Measurements from ENCODE around the gene TXN. TPM values are rescaled to one million over a fixed set of nuclear protein-coding genes. Genes with fewer than 3 reads are reported as not detected.

The TXN gene
- total RNA-seq, 5 donors from 2014 or later (not counting 1 experiment from before 2014, with no cell fraction given), result 38.3 to 63.4 (median 47.9) TPM

GRCh38 chr9:110288503-110288902 lies 32.2 kb upstream of the TXN start:
- peaks cover 0 to 4% of the 10 kb centered on the region in 2 donors for H3K27me3 Mint-ChIP-seq
- ChIA-PET POLR2A (no interaction called here), CTCF (no interaction called here)
- Histone ChIP-seq H3K4me3 (ENCODE audit: control insufficient read depth in 1 of 2, extremely low read depth in 1 of 2, low read length in 1 of 2) (no peak overlapping the region), H3K36me3 (ENCODE audit: control insufficient read depth in 2 of 2, extremely low read depth in 1 of 2, insufficient read depth in 1 of 2, low read length in 1 of 2) (no peaks in the 10 kb centered on the region), H3K4me1 (ENCODE audit: control insufficient read depth in 1 of 2, extremely low read depth in 1 of 2, insufficient read depth in 2 of 2, low read length in 2 of 2) (no peaks in the 10 kb centered on the region), H3K27ac (ENCODE audit: low read length) (no peak overlapping the region), H3K9me3 (no peaks in the 10 kb centered on the region), H3K27me3 (replicated peaks in 1 of 2; ENCODE audit: control insufficient read depth in 2 of 2, extremely low read depth in 1 of 2, insufficient read depth in 2 of 2, low read length in 1 of 2) (no peaks in the 10 kb centered on the region)
- H3K27ac Mint-ChIP-seq, result no peak overlapping the region
- H3K4me3 Mint-ChIP-seq, result no peak overlapping the region
- H3K36me3 Mint-ChIP-seq, result no peaks in the 10 kb centered on the region
- no peak for DNase-seq
- WGBS (ENCODE audit: insufficient coverage), result no CpG with 5 or more reads among the region's 4 CpGs
- H3K4me1 Mint-ChIP-seq, result no peaks in the 10 kb centered on the region
- H3K9me3 Mint-ChIP-seq, result no peaks in the 10 kb centered on the region
- ATAC-seq (replicated peaks in 1 of 4), result no peak

- Mint-ChIP-seq H3K36me3 (no peaks in the 10 kb centered on the region), H3K4me3 (no peak overlapping the region), H3K27me3 (peaks cover 3 to 5% of the 10 kb centered on the region in 2 donors), H3K9me3 (no peaks in the 10 kb centered on the region), H3K4me1 (no peaks in the 10 kb centered on the region), H3K27ac (no peak overlapping the region)
- Histone ChIP-seq H3K4me3 (ENCODE audit: control insufficient read depth in 1 of 2, extremely low read depth in 1 of 2, low read length in 1 of 2) (no peak overlapping the region), H3K36me3 (ENCODE audit: control insufficient read depth in 2 of 2, extremely low read depth in 1 of 2, insufficient read depth in 1 of 2, low read length in 1 of 2) (no peaks in the 10 kb centered on the region), H3K9me3 (no peaks in the 10 kb centered on the region), H3K27me3 (replicated peaks in 1 of 2; ENCODE audit: control insufficient read depth in 2 of 2, extremely low read depth in 1 of 2, insufficient read depth in 2 of 2, low read length in 1 of 2) (peaks cover 0 to 6% of the 10 kb centered on the region in 2 experiments), H3K4me1 (ENCODE audit: control insufficient read depth in 1 of 2, extremely low read depth in 1 of 2, insufficient read depth in 2 of 2, low read length in 2 of 2) (no peaks in the 10 kb centered on the region), H3K27ac (ENCODE audit: low read length) (no peak overlapping the region)
- no peak for ATAC-seq (replicated peaks in 1 of 4)
- CTCF ChIA-PET, result no interaction called here
- no peak for DNase-seq
- WGBS (ENCODE audit: insufficient coverage), result no CpG with 5 or more reads among the region's 6 CpGs
- POLR2A ChIA-PET, result no interaction called here
These were observed 31.0 kb upstream of the TXN start for GRCh38 chr9:110287289-110287680.

GRCh38 chr9:110284211-110284844 lies 28.0 kb upstream of the TXN start:
- POLR2A ChIA-PET, result no interaction called here
- DNase-seq, result no peak
- H3K4me3 ChIP-seq (ENCODE audit: control insufficient read depth in 1 of 2, extremely low read depth in 1 of 2, low read length in 1 of 2), result no peak overlapping the region
- CTCF ChIA-PET, result interaction anchor here in 1 of 2 donors (0.6 to 0.7 kb wide), 2 partner anchors 12 to 149 kb away, joined by 3 to 5 read pairs; no protein-coding TSS in a partner anchor
- Mint-ChIP-seq H3K36me3 (no peaks in the 10 kb centered on the region), H3K4me1 (no peaks in the 10 kb centered on the region), H3K4me3 (no peak overlapping the region), H3K27me3 (peaks cover 6 to 7% of the 10 kb centered on the region in 2 donors), H3K9me3 (no peaks in the 10 kb centered on the region), H3K27ac (no peak overlapping the region)
- no peaks in the 10 kb centered on the region for H3K4me1 ChIP-seq (ENCODE audit: control insufficient read depth in 1 of 2, extremely low read depth in 1 of 2, insufficient read depth in 2 of 2, low read length in 2 of 2)
- no peaks in the 10 kb centered on the region for H3K36me3 ChIP-seq (ENCODE audit: control insufficient read depth in 2 of 2, extremely low read depth in 1 of 2, insufficient read depth in 1 of 2, low read length in 1 of 2)
- no peaks in the 10 kb centered on the region for H3K9me3 ChIP-seq
- ATAC-seq (replicated peaks in 1 of 4), result no peak
- no peak overlapping the region for H3K27ac ChIP-seq (ENCODE audit: low read length)
- peaks cover 0 to 9% of the 10 kb centered on the region in 2 experiments for H3K27me3 ChIP-seq (replicated peaks in 1 of 2; ENCODE audit: control insufficient read depth in 2 of 2, extremely low read depth in 1 of 2, insufficient read depth in 2 of 2, low read length in 1 of 2)
- WGBS (ENCODE audit: insufficient coverage), result 90% methylated on average over 2 of the region's 6 CpGs

- DNase-seq, result no peak
- H3K27ac Mint-ChIP-seq, result no peak overlapping the region
- CTCF ChIA-PET, result interaction anchor here in 1 of 2 donors (0.6 to 0.7 kb wide), 2 partner anchors 12 to 149 kb away, joined by 3 to 5 read pairs; no protein-coding TSS in a partner anchor
- Histone ChIP-seq H3K36me3 (ENCODE audit: control insufficient read depth in 2 of 2, extremely low read depth in 1 of 2, insufficient read depth in 1 of 2, low read length in 1 of 2) (no peaks in the 10 kb centered on the region), H3K27ac (ENCODE audit: low read length) (no peak overlapping the region), H3K9me3 (no peaks in the 10 kb centered on the region), H3K27me3 (replicated peaks in 1 of 2; ENCODE audit: control insufficient read depth in 2 of 2, extremely low read depth in 1 of 2, insufficient read depth in 2 of 2, low read length in 1 of 2) (peaks cover 0 to 9% of the 10 kb centered on the region in 2 experiments), H3K4me3 (ENCODE audit: control insufficient read depth in 1 of 2, extremely low read depth in 1 of 2, low read length in 1 of 2) (no peak overlapping the region), H3K4me1 (ENCODE audit: control insufficient read depth in 1 of 2, extremely low read depth in 1 of 2, insufficient read depth in 2 of 2, low read length in 2 of 2) (no peaks in the 10 kb centered on the region)
- no peaks in the 10 kb centered on the region for H3K4me1 Mint-ChIP-seq
- POLR2A ChIA-PET, result no interaction called here
- peaks cover 7 to 9% of the 10 kb centered on the region in 2 donors for H3K27me3 Mint-ChIP-seq
- no peaks in the 10 kb centered on the region for H3K9me3 Mint-ChIP-seq
- no CpG with 5 or more reads among the region's 1 CpG for WGBS (ENCODE audit: insufficient coverage)
- H3K36me3 Mint-ChIP-seq, result no peaks in the 10 kb centered on the region
- ATAC-seq (replicated peaks in 1 of 4), result no peak
- no peak overlapping the region for H3K4me3 Mint-ChIP-seq
These were observed 27.4 kb upstream of the TXN start for GRCh38 chr9:110283751-110284150.

DNA sequence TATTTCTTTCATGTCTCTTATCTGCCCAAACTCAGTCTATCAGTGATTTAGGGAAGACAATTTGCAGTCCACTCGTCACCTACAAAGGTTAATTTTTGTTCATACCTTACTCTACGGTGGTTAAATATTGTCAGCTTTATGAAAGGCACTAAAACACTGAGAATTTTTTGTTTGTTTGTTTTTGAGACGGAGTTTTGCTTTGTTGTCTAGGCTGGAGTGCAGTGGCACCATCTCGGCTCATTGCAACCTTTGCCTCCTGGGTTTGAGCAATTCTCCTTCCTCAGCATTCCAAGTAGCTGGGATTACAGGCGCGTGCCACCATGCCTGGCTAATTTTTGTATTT lies 26.4 kb upstream of the TXN start:
- H3K27ac ChIP-seq (ENCODE audit: low read length), result no peak overlapping the region
- Mint-ChIP-seq H3K27me3 (peaks cover 7 to 9% of the 10 kb centered on the region in 2 donors), H3K4me1 (no peaks in the 10 kb centered on the region), H3K4me3 (no peak overlapping the region), H3K9me3 (no peaks in the 10 kb centered on the region), H3K27ac (no peak overlapping the region), H3K36me3 (no peaks in the 10 kb centered on the region)
- ATAC-seq (replicated peaks in 1 of 4) (no peak), DNase-seq (no peak)
- CTCF ChIA-PET, result no interaction called here
- 100% methylated on average over 3 of the region's 6 CpGs for WGBS (ENCODE audit: insufficient coverage)
- no peaks in the 10 kb centered on the region for H3K4me1 ChIP-seq (ENCODE audit: control insufficient read depth in 1 of 2, extremely low read depth in 1 of 2, insufficient read depth in 2 of 2, low read length in 2 of 2)
- no peaks in the 10 kb centered on the region for H3K36me3 ChIP-seq (ENCODE audit: control insufficient read depth in 2 of 2, extremely low read depth in 1 of 2, insufficient read depth in 1 of 2, low read length in 1 of 2)
- no peak overlapping the region for H3K4me3 ChIP-seq (ENCODE audit: control insufficient read depth in 1 of 2, extremely low read depth in 1 of 2, low read length in 1 of 2)
- POLR2A ChIA-PET, result no interaction called here
- no peaks in the 10 kb centered on the region for H3K9me3 ChIP-seq
- H3K27me3 ChIP-seq (replicated peaks in 1 of 2; ENCODE audit: control insufficient read depth in 2 of 2, extremely low read depth in 1 of 2, insufficient read depth in 2 of 2, low read length in 1 of 2), result peaks cover 0 to 12% of the 10 kb centered on the region in 2 experiments

- ATAC-seq (replicated peaks in 1 of 4) (no peak), DNase-seq (no peak)
- Mint-ChIP-seq H3K4me3 (no peak overlapping the region), H3K27ac (no peak overlapping the region), H3K36me3 (no peaks in the 10 kb centered on the region), H3K4me1 (no peaks in the 10 kb centered on the region), H3K9me3 (no peaks in the 10 kb centered on the region), H3K27me3 (peaks cover 7 to 9% of the 10 kb centered on the region in 2 donors)
- H3K36me3 ChIP-seq (ENCODE audit: control insufficient read depth in 2 of 2, extremely low read depth in 1 of 2, insufficient read depth in 1 of 2, low read length in 1 of 2), result no peaks in the 10 kb centered on the region
- no peak overlapping the region for H3K4me3 ChIP-seq (ENCODE audit: control insufficient read depth in 1 of 2, extremely low read depth in 1 of 2, low read length in 1 of 2)
- no peaks in the 10 kb centered on the region for H3K4me1 ChIP-seq (ENCODE audit: control insufficient read depth in 1 of 2, extremely low read depth in 1 of 2, insufficient read depth in 2 of 2, low read length in 2 of 2)
- H3K27me3 ChIP-seq (replicated peaks in 1 of 2; ENCODE audit: control insufficient read depth in 2 of 2, extremely low read depth in 1 of 2, insufficient read depth in 2 of 2, low read length in 1 of 2), result peaks cover 0 to 12% of the 10 kb centered on the region in 2 experiments
- CTCF ChIA-PET, result no interaction called here
- POLR2A ChIA-PET, result no interaction called here
- H3K27ac ChIP-seq (ENCODE audit: low read length), result no peak overlapping the region
- WGBS (ENCODE audit: insufficient coverage), result 61% methylated on average over 2 of the region's 4 CpGs
- H3K9me3 ChIP-seq, result no peaks in the 10 kb centered on the region
These were observed 25.9 kb upstream of the TXN start for GRCh38 chr9:110282018-110282738.

All from T-cell (primary cell).